Panc1 (cell line): ENCODE results near the gene RNF220. TPM values are rescaled to one million over a fixed set of nuclear protein-coding genes. Genes with fewer than 3 reads are reported as not detected.

Experiments used
- ATAC-seq: fragments of 200-7000 bp; cut with Tn5 transposase; 2 replicates; pipeline ENCODE4 v1.9.1; 2020; ENCODE audit warnings: mild to moderate bottlenecking, moderate library complexity
- BruUV-seq: library from RNA; stranded (reverse); fragments of 400-500 nt; replicated peaks from 2 replicates; lab custom pipeline; 2021; lab: Mats Ljungman, UMichigan
- CTCF ChIA-PET: fragments of 300-600 bp; sonication (Branson Sonifier 250); formaldehyde crosslinking; loops from one replicate; lab custom pipeline; 2022; ENCODE audit warnings: antibody characterized with exemption; lab: Charles Lee
- POLR2A ChIA-PET: fragments of 300-600 bp; sonication (Branson Sonifier 250); formaldehyde crosslinking; loops from one replicate; lab custom pipeline; 2022; ENCODE audit warnings: antibody characterized with exemption; lab: Charles Lee
- DNase-seq: peaks from one replicate; pipeline ENCODE4 v3.0.0-alpha.2; 2010; ENCODE audit warnings: low read depth, low spot score
- H3K27ac ChIP-seq: 2 replicates; pipeline ENCODE4 v1.5.1; 2011; ENCODE audit warnings: mild to moderate bottlenecking, low read length, inconsistent platforms
- H3K27me3 ChIP-seq: fragments of 200-500 bp; sonication (Bioruptor generic); 2 replicates; pipeline ENCODE4 v1.6.0; 2014; ENCODE audit warnings: low read length, inconsistent platforms; ENCODE audit not compliant: control insufficient read depth, insufficient read depth
- H3K36me3 ChIP-seq: fragments of 200-500 bp; sonication (Bioruptor generic); 2 replicates; pipeline ENCODE4 v1.5.1; 2014; ENCODE audit warnings: inconsistent platforms, mild to moderate bottlenecking, low read length, moderate library complexity; ENCODE audit not compliant: control insufficient read depth, insufficient read depth
- H3K4me1 ChIP-seq: 2 replicates; pipeline ENCODE4 v1.5.1; 2011; ENCODE audit warnings: inconsistent platforms, mild to moderate bottlenecking, low read length, moderate library complexity; ENCODE audit not compliant: control insufficient read depth, insufficient read depth
- H3K4me3 ChIP-seq, 2 experiments: 2 replicates each; pipeline ENCODE4 v1.5.1; 2011 to 2012; ENCODE audit warnings: low read depth in 2 of 2, low read length in 2 of 2, mild to moderate bottlenecking in 2 of 2, inconsistent platforms in 1 of 2, moderate library complexity in 1 of 2
- H3K9me3 ChIP-seq: fragments of 200-500 bp; sonication (Bioruptor generic); 2 replicates; pipeline ENCODE4 v1.5.1; 2014; ENCODE audit warnings: low read depth, mild to moderate bottlenecking, inconsistent platforms, low read length, moderate library complexity; ENCODE audit not compliant: control insufficient read depth, insufficient read depth
- CTCF ChIP-seq: fragments of 450-650 bp; IDR thresholded peaks from 2 replicates; pipeline ENCODE4 v1.5.1; 2017; ENCODE audit warnings: mild to moderate bottlenecking
- POLR2AphosphoS5 ChIP-seq: IDR thresholded peaks from 2 replicates; pipeline ENCODE4 v1.6.1; 2012; ENCODE audit warnings: mild to moderate bottlenecking, low read depth, low read length, moderate library complexity
- REST ChIP-seq, 2 experiments: IDR thresholded peaks; 2 replicates each; pipeline ENCODE4 v1.6.1; 2011 to 2012; ENCODE audit warnings: low read depth in 2 of 2, control low read depth in 1 of 2, low read length in 1 of 2, mild to moderate bottlenecking in 1 of 2, moderate library complexity in 1 of 2; ENCODE audit not compliant: insufficient read depth in 1 of 2
- SIN3A ChIP-seq: IDR thresholded peaks from 2 replicates; pipeline ENCODE4 v1.6.1; 2012; ENCODE audit warnings: low read depth, mild to moderate bottlenecking, low read length, moderate library complexity, borderline replicate concordance; ENCODE audit not compliant: insufficient read depth
- TCF7L2 ChIP-seq: IDR thresholded peaks from 2 replicates; pipeline ENCODE4 v1.6.1; 2011; ENCODE audit warnings: mild to moderate bottlenecking, low read depth, low read length, inconsistent platforms
- in situ Hi-C: cut with HindIII; loops from 2 replicates; pipeline ENCODE4 v1.10.0; 2016; ENCODE audit warnings: low sequenced_read_pairs, low pct_unique_long_range_greater_than_20kb
- intact Hi-C: fragments of 100-400 bp; cut with micrococcal nuclease; formaldehyde crosslinking; loops from one replicate; pipeline ENCODE4 v1.10.0; 2022; ENCODE audit not compliant: unreplicated experiment
- total RNA-seq: library from RNA; stranded (reverse); gene quantifications from one replicate; pipeline ENCODE4 v1.2.1, GENCODE V29; 2021; ENCODE audit not compliant: unreplicated experiment

The RNF220 gene
- total RNA-seq, 1 experiment from 2014 or later = 64.9 TPM

GRCh38 chr1:44685218-44685617, 280.2 kb downstream of the RNF220 start:
- Histone ChIP-seq H3K27me3 (no peaks in the 10 kb centered on the region), H3K4me3 (no peak overlapping the region), H3K36me3 (no peaks in the 10 kb centered on the region), H3K9me3 (no peaks in the 10 kb centered on the region), H3K27ac (no peak overlapping the region), H3K4me1 (peaks cover 5% of the 10 kb centered on the region; the same call in 1 of the 2 replicates)
- CTCF ChIA-PET = interaction anchor here (0.7 kb wide), 1 partner anchor 69 kb away, joined by 4 read pairs; no protein-coding TSS in a partner anchor
- in situ Hi-C loops (no loop called here), intact Hi-C loops (no loop called here)
- TF ChIP-seq SIN3A (no peak), TCF7L2 (no peak), CTCF (no peak), POLR2AphosphoS5 (no peak), REST (IDR thresholded peaks at IDR 0.05; ENCODE audit: insufficient read depth in 1 of 2, low read depth in 2 of 2, low read length in 1 of 2) (no peak)
- no peak for DNase-seq
- ATAC-seq = no peak
- POLR2A ChIA-PET = no interaction called here
- no TSS peak for BruUV-seq

GRCh38 chr1:44685881-44686280, 280.8 kb downstream of the RNF220 start:
- ChIA-PET CTCF (no interaction called here), POLR2A (no interaction called here)
- intact Hi-C loops (no loop called here), in situ Hi-C loops (no loop called here)
- no peak for TF ChIP-seq TCF7L2
- no peak for TF ChIP-seq REST (IDR thresholded peaks at IDR 0.05; ENCODE audit: insufficient read depth in 1 of 2, low read depth in 2 of 2, low read length in 1 of 2)
- TF ChIP-seq POLR2AphosphoS5 = no peak
- no peak for TF ChIP-seq CTCF
- no peak for TF ChIP-seq SIN3A
- H3K4me1 ChIP-seq = peaks cover 5% of the 10 kb centered on the region; the same call in 1 of the 2 replicates
- H3K4me3 ChIP-seq = no peak overlapping the region
- H3K9me3 ChIP-seq = no peaks in the 10 kb centered on the region
- no peak for ATAC-seq
- BruUV-seq = no TSS peak
- H3K27ac ChIP-seq = no peak overlapping the region
- DNase-seq = no peak
- H3K36me3 ChIP-seq = no peaks in the 10 kb centered on the region
- no peaks in the 10 kb centered on the region for H3K27me3 ChIP-seq
